ENCODE data around the gene IRF1. TPM values are rescaled to one million over a fixed set of nuclear protein-coding genes. Genes with fewer than 3 reads are reported as not detected.

IRF1 gene
- total RNA-seq, 2 donors from 2014 or later = 18.7 to 20.5 TPM

- DNase-seq (ENCODE audit: low spot score) = no peak
- intact Hi-C loops (cut with DNase I) = no loop called here
Observed at GRCh38 chr5:132435447-132435846, 55.1 kb downstream of the IRF1 start.

GRCh38 chr5:132434416-132435286 lies 55.9 kb downstream of the IRF1 start:
- intact Hi-C loops (cut with DNase I) = no loop called here
- DNase-seq (ENCODE audit: low spot score) = no peak

- DNase-seq (ENCODE audit: low spot score) = no peak
- intact Hi-C loops (cut with DNase I) = no loop called here
Observed at GRCh38 chr5:132433141-132433540, 57.4 kb downstream of the IRF1 start.

GRCh38 chr5:132431632-132432031 lies 58.9 kb downstream of the IRF1 start:
- intact Hi-C loops (cut with DNase I) = no loop called here
- DNase-seq (ENCODE audit: low spot score) = no peak

Other genes starting within 250 kb of the IRF1 start
- gene PDLIM4, start 233.1 kb downstream of the IRF1 start, total RNA-seq = 10 to 100 TPM; 82.5 to 83.2 TPM
- 1 to 10 TPM; 2.5 to 3.1 TPM for gene SLC22A4, start 196.4 kb downstream of the IRF1 start, total RNA-seq
- gene SLC22A5, start 121.1 kb downstream of the IRF1 start, total RNA-seq = 1 to 10 TPM; 7.4 to 9.6 TPM
- gene IL5, start 52.7 kb upstream of the IRF1 start, total RNA-seq = not detected
- 10 to 100 TPM; 30.3 to 31.3 TPM for gene RAD50, start 66.2 kb upstream of the IRF1 start, total RNA-seq
- under 1 TPM in 1 of 2 donors, not detected in 1; 0.29 TPM for gene IL13, start 167.4 kb upstream of the IRF1 start, total RNA-seq
- gene IL4, start 183.2 kb upstream of the IRF1 start, total RNA-seq = not detected
- 10 to 100 TPM in 1 of 2 donors, 1 to 10 TPM in 1; 7.5 to 10.0 TPM for gene KIF3A, start 246.8 kb upstream of the IRF1 start, total RNA-seq